GM15510 (cell line): ENCODE results near the gene MRRF.

Source experiments
- POLR2A ChIP-seq: IDR thresholded peaks from 3 replicates; pipeline ENCODE4 v1.6.1; 2011; ENCODE audit warnings: borderline replicate concordance; ENCODE audit not compliant: insufficient read length; ENCODE audit errors: extremely low read depth

MRRF gene

GRCh38 chr9:122225312-122226141 is 39.2 kb upstream of the MRRF start:
- no peak for TF ChIP-seq POLR2A

- no peak for TF ChIP-seq POLR2A
Measured at GRCh38 chr9:122226142-122226757, 38.4 kb upstream of the MRRF start.

GRCh38 chr9:122226758-122227574 is 37.7 kb upstream of the MRRF start:
- no peak for TF ChIP-seq POLR2A

GRCh38 chr9:122227575-122227900 is 37.1 kb upstream of the MRRF start:
- no peak for TF ChIP-seq POLR2A

- no peak for TF ChIP-seq POLR2A
Measured at GRCh38 chr9:122228191-122228567, 36.5 kb upstream of the MRRF start.

- TF ChIP-seq POLR2A, result no peak
Measured at GRCh38 chr9:122228568-122229484, 35.9 kb upstream of the MRRF start, which contains the start of gene LHX6. Gene LHX6, minus strand, starts transcription at chr9:122228957. Its CDS starts 217 bp downstream, at chr9:122228740.

- no peak for TF ChIP-seq POLR2A
Measured at GRCh38 chr9:122229485-122229837, 35.2 kb upstream of the MRRF start.

- no peak for TF ChIP-seq POLR2A
Measured at GRCh38 chr9:122232796-122233306, 31.8 kb upstream of the MRRF start.

- TF ChIP-seq POLR2A, result no peak
Measured at GRCh38 chr9:122234022-122234748, 30.5 kb upstream of the MRRF start.

GRCh38 chr9:122236681-122237080 is 28.0 kb upstream of the MRRF start:
- no peak for TF ChIP-seq POLR2A

GRCh38 chr9:122239722-122240121 is 25.0 kb upstream of the MRRF start:
- no peak for TF ChIP-seq POLR2A

- no peak for TF ChIP-seq POLR2A
Measured at GRCh38 chr9:122244349-122244748, 20.3 kb upstream of the MRRF start.

- no peak for TF ChIP-seq POLR2A
Measured at GRCh38 chr9:122246666-122247065, 18.0 kb upstream of the MRRF start.
